Hematopoietic multipotent progenitor cell treated with erythropoietin and hydrocortisone succinate and interleukin-3 and kit ligand, for 15 days (in vitro differentiated cells): Measurements from ENCODE around the gene COL20A1.
"Not testable (repeated sequence)": the region's sequence is repeated elsewhere in the genome, so short reads cannot be mapped to it uniquely, and the experiment has no call there.

Experiments used
- DNase-seq: peaks from one replicate; pipeline ENCODE4 v3.0.0-alpha.2; 2015; ENCODE audit warnings: low spot score

The COL20A1 gene

GRCh38 chr20:63291811-63292210 lies 1.2 kb upstream of the COL20A1 start:
- no peak for DNase-seq

- DNase-seq, result no peak
Measured at GRCh38 chr20:63292292-63292701, 689 bp upstream of the COL20A1 start.

- no peak for DNase-seq
Measured at GRCh38 chr20:63293456-63293855, 470 bp downstream of the COL20A1 start.

GRCh38 chr20:63293871-63294535 lies 1.0 kb downstream of the COL20A1 start:
- no peak for DNase-seq

- DNase-seq, result no peak
Measured at GRCh38 chr20:63294536-63294900, 1.5 kb downstream of the COL20A1 start.

GRCh38 chr20:63295018-63295417 lies 2.0 kb downstream of the COL20A1 start:
- no peak for DNase-seq

GRCh38 chr20:63295422-63295821 lies 2.4 kb downstream of the COL20A1 start:
- no peak for DNase-seq

GRCh38 chr20:63295846-63296245 lies 2.9 kb downstream of the COL20A1 start:
- DNase-seq, result no peak

- DNase-seq, result no peak
Measured at GRCh38 chr20:63296531-63297299, 3.7 kb downstream of the COL20A1 start.

- no peak for DNase-seq
Measured at GRCh38 chr20:63297371-63297781, 4.4 kb downstream of the COL20A1 start.

- no peak for DNase-seq
Measured at GRCh38 chr20:63297796-63298572, 5.0 kb downstream of the COL20A1 start.

GRCh38 chr20:63298731-63299312 lies 5.8 kb downstream of the COL20A1 start:
- no peak for DNase-seq

GRCh38 chr20:63301671-63302070 lies 8.7 kb downstream of the COL20A1 start:
- DNase-seq, result no peak

GRCh38 chr20:63303095-63303666 lies 10.2 kb downstream of the COL20A1 start:
- no peak for DNase-seq

GRCh38 chr20:63305393-63305792 lies 12.4 kb downstream of the COL20A1 start:
- DNase-seq, result no peak

GRCh38 chr20:63305933-63306672 lies 13.1 kb downstream of the COL20A1 start:
- DNase-seq, result not testable (repeated sequence)

GRCh38 chr20:63306673-63307537 lies 13.9 kb downstream of the COL20A1 start:
- no peak for DNase-seq

GRCh38 chr20:63307538-63308217 lies 14.7 kb downstream of the COL20A1 start:
- no peak for DNase-seq

GRCh38 chr20:63308218-63308911 lies 15.4 kb downstream of the COL20A1 start:
- DNase-seq, result no peak
